Inferior parietal cortex (tissue), 1 donor: ENCODE measurements around the gene SETD5.

ENCODE experiments used
- DNase-seq: peaks from one replicate; pipeline ENCODE4 v3.0.0-alpha.2; 2016; ENCODE audit errors: extremely low spot score

Gene SETD5

GRCh38 chr3:9512456-9513045, 115.1 kb downstream of the SETD5 start:
- no peak for DNase-seq

DNA sequence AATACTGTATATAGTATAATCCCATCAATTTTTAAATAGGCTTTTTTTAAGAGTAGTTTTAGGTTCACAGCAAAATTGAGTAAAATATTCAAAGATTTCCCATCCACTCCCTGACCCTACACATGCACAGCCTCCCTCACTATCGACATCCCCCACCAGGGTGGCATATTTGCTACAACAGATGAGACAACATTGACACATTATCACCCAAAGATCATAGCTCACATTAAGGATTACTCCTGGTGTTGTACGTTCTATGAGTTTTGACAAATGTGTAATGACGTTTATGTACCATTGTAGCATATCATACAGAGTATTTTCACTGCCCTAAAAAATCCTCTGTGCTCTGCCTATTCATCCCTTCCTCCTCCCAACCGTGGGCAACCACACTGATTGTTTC, 116.9 kb downstream of the SETD5 start:
- DNase-seq, result no peak

- DNase-seq, result no peak
These were observed 117.5 kb downstream of the SETD5 start for GRCh38 chr3:9514956-9515355.

- DNase-seq, result no peak
These were observed 127.7 kb downstream of the SETD5 start for GRCh38 chr3:9525078-9525477.
